Panc1 (cell line): ENCODE measurements around the gene ENOX1. TPM values are rescaled to one million over a fixed set of nuclear protein-coding genes. Genes with fewer than 3 reads are reported as not detected.

Experiments used
- ATAC-seq: fragments of 200-7000 bp; cut with Tn5 transposase; 2 replicates; pipeline ENCODE4 v1.9.1; 2020; ENCODE audit warnings: mild to moderate bottlenecking, moderate library complexity
- BruUV-seq: library from RNA; stranded (reverse); fragments of 400-500 nt; replicated peaks from 2 replicates; lab custom pipeline; 2021; lab: Mats Ljungman, UMichigan
- CTCF ChIA-PET: fragments of 300-600 bp; sonication (Branson Sonifier 250); formaldehyde crosslinking; loops from one replicate; lab custom pipeline; 2022; ENCODE audit warnings: antibody characterized with exemption; lab: Charles Lee
- POLR2A ChIA-PET: fragments of 300-600 bp; sonication (Branson Sonifier 250); formaldehyde crosslinking; loops from one replicate; lab custom pipeline; 2022; ENCODE audit warnings: antibody characterized with exemption; lab: Charles Lee
- DNase-seq: peaks from one replicate; pipeline ENCODE4 v3.0.0-alpha.2; 2010; ENCODE audit warnings: low read depth, low spot score
- H3K27ac ChIP-seq: 2 replicates; pipeline ENCODE4 v1.5.1; 2011; ENCODE audit warnings: mild to moderate bottlenecking, low read length, inconsistent platforms
- H3K27me3 ChIP-seq: fragments of 200-500 bp; sonication (Bioruptor generic); 2 replicates; pipeline ENCODE4 v1.6.0; 2014; ENCODE audit warnings: low read length, inconsistent platforms; ENCODE audit not compliant: control insufficient read depth, insufficient read depth
- H3K36me3 ChIP-seq: fragments of 200-500 bp; sonication (Bioruptor generic); 2 replicates; pipeline ENCODE4 v1.5.1; 2014; ENCODE audit warnings: inconsistent platforms, mild to moderate bottlenecking, low read length, moderate library complexity; ENCODE audit not compliant: control insufficient read depth, insufficient read depth
- H3K4me1 ChIP-seq: 2 replicates; pipeline ENCODE4 v1.5.1; 2011; ENCODE audit warnings: inconsistent platforms, mild to moderate bottlenecking, low read length, moderate library complexity; ENCODE audit not compliant: control insufficient read depth, insufficient read depth
- H3K4me3 ChIP-seq, 2 experiments: 2 replicates each; pipeline ENCODE4 v1.5.1; 2011 to 2012; ENCODE audit warnings: low read depth in 2 of 2, low read length in 2 of 2, mild to moderate bottlenecking in 2 of 2, inconsistent platforms in 1 of 2, moderate library complexity in 1 of 2
- H3K9me3 ChIP-seq: fragments of 200-500 bp; sonication (Bioruptor generic); 2 replicates; pipeline ENCODE4 v1.5.1; 2014; ENCODE audit warnings: low read depth, mild to moderate bottlenecking, inconsistent platforms, low read length, moderate library complexity; ENCODE audit not compliant: control insufficient read depth, insufficient read depth
- POLR2AphosphoS5 ChIP-seq: IDR thresholded peaks from 2 replicates; pipeline ENCODE4 v1.6.1; 2012; ENCODE audit warnings: mild to moderate bottlenecking, low read depth, low read length, moderate library complexity
- REST ChIP-seq, 2 experiments: IDR thresholded peaks; 2 replicates each; pipeline ENCODE4 v1.6.1; 2011 to 2012; ENCODE audit warnings: low read depth in 2 of 2, control low read depth in 1 of 2, low read length in 1 of 2, mild to moderate bottlenecking in 1 of 2, moderate library complexity in 1 of 2; ENCODE audit not compliant: insufficient read depth in 1 of 2
- SIN3A ChIP-seq: IDR thresholded peaks from 2 replicates; pipeline ENCODE4 v1.6.1; 2012; ENCODE audit warnings: low read depth, mild to moderate bottlenecking, low read length, moderate library complexity, borderline replicate concordance; ENCODE audit not compliant: insufficient read depth
- TCF7L2 ChIP-seq: IDR thresholded peaks from 2 replicates; pipeline ENCODE4 v1.6.1; 2011; ENCODE audit warnings: mild to moderate bottlenecking, low read depth, low read length, inconsistent platforms
- in situ Hi-C: cut with HindIII; loops from 2 replicates; pipeline ENCODE4 v1.10.0; 2016; ENCODE audit warnings: low sequenced_read_pairs, low pct_unique_long_range_greater_than_20kb
- intact Hi-C: fragments of 100-400 bp; cut with micrococcal nuclease; formaldehyde crosslinking; loops from one replicate; pipeline ENCODE4 v1.10.0; 2022; ENCODE audit not compliant: unreplicated experiment
- total RNA-seq: library from RNA; stranded (reverse); gene quantifications from one replicate; pipeline ENCODE4 v1.2.1, GENCODE V29; 2021; ENCODE audit not compliant: unreplicated experiment
- TF ChIP-seq, protein P1 (sequence below): fragments of 450-650 bp; IDR thresholded peaks from 2 replicates; pipeline ENCODE4 v1.5.1; 2017; ENCODE audit warnings: mild to moderate bottlenecking

The ENOX1 gene
- total RNA-seq, 1 experiment from 2014 or later: 0.23 TPM

DNA sequence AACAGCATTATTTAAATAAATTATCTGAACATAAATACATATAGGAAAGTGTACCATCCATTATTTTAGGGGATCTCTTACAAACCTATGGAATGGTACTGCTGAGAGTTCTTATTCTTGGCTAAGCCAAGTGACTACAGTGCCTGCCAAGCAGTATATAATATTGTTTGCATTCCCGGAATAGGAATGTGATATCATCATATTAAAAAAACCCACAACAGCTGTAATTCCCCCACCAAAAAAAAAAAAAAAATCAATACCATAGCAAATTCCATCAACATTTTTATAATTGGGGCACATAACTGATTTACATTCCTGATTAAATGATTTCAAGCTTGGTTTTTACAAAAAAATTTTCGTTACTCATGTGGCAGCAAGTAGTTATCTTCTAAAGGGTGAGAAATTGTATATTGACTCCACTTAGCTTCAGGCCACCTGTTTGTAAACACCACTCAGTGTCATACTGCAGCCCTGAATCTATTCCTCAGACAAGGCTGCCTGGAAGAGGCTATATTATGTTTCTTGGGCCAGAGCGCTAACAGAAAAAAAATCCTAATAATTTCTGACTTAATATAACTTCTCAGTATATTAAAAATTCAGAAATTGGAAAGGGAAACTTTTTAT lies 485.3 kb downstream of the ENOX1 start:
- H3K9me3 ChIP-seq: no peaks in the 10 kb centered on the region
- H3K27me3 ChIP-seq: no peaks in the 10 kb centered on the region
- intact Hi-C loops: no loop called here
- no peaks in the 10 kb centered on the region; the same call in 1 of the 2 replicates for H3K4me1 ChIP-seq
- no peak overlapping the region for H3K27ac ChIP-seq
- in situ Hi-C loops: no loop called here
- ChIA-PET CTCF (no interaction called here), POLR2A (interaction anchor here (0.6 to 0.7 kb wide), 2 partner anchors 343 to 514 kb away, joined by 3 to 4 read pairs; no protein-coding TSS in a partner anchor)
- ATAC-seq (no peak), DNase-seq (no peak)
- H3K36me3 ChIP-seq: no peaks in the 10 kb centered on the region
- no peak overlapping the region for H3K4me3 ChIP-seq
- TF ChIP-seq REST (IDR thresholded peaks at IDR 0.05; ENCODE audit: insufficient read depth in 1 of 2, low read depth in 2 of 2, low read length in 1 of 2): no peak
- no peak for TF ChIP-seq TCF7L2
- TF ChIP-seq POLR2AphosphoS5: no peak
- TF ChIP-seq, protein P1, sequence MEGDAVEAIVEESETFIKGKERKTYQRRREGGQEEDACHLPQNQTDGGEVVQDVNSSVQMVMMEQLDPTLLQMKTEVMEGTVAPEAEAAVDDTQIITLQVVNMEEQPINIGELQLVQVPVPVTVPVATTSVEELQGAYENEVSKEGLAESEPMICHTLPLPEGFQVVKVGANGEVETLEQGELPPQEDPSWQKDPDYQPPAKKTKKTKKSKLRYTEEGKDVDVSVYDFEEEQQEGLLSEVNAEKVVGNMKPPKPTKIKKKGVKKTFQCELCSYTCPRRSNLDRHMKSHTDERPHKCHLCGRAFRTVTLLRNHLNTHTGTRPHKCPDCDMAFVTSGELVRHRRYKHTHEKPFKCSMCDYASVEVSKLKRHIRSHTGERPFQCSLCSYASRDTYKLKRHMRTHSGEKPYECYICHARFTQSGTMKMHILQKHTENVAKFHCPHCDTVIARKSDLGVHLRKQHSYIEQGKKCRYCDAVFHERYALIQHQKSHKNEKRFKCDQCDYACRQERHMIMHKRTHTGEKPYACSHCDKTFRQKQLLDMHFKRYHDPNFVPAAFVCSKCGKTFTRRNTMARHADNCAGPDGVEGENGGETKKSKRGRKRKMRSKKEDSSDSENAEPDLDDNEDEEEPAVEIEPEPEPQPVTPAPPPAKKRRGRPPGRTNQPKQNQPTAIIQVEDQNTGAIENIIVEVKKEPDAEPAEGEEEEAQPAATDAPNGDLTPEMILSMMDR: no peak
- no peak for TF ChIP-seq SIN3A
- no TSS peak for BruUV-seq

DNA sequence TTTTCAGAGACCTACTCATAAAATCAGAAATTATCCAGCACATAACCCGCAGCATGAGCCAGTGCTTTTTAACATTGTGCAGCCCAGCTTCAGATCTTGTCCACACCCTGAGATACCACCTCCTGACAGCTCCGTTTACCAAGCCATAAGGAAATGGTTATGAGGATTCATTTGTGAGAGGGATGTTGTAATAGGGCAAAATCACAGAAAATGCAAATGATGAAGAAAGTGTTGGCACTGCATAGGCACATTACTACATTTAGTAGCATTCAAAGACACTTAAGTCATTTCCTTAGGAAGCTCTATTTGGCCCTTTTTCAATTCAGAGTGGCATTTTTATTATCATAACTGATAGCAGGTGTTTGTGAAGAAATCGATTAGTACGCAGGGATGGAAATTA lies 485.9 kb downstream of the ENOX1 start:
- H3K36me3 ChIP-seq: no peaks in the 10 kb centered on the region
- H3K9me3 ChIP-seq: no peaks in the 10 kb centered on the region
- H3K4me3 ChIP-seq: no peak overlapping the region
- in situ Hi-C loops (no loop called here), intact Hi-C loops (no loop called here)
- no peak for TF ChIP-seq TCF7L2
- no peak for TF ChIP-seq REST (IDR thresholded peaks at IDR 0.05; ENCODE audit: insufficient read depth in 1 of 2, low read depth in 2 of 2, low read length in 1 of 2)
- no peak for TF ChIP-seq SIN3A
- TF ChIP-seq, protein P1: no peak
- no peak for TF ChIP-seq POLR2AphosphoS5
- no peaks in the 10 kb centered on the region for H3K27me3 ChIP-seq
- DNase-seq (no peak), ATAC-seq (no peak)
- ChIA-PET CTCF (no interaction called here), POLR2A (interaction anchor here (0.6 kb wide), 1 partner anchor 342 kb away, joined by 3 read pairs; no protein-coding TSS in a partner anchor)
- no TSS peak for BruUV-seq
- H3K4me1 ChIP-seq: no peaks in the 10 kb centered on the region; the same call in 1 of the 2 replicates
- H3K27ac ChIP-seq: no peak overlapping the region; the same call in 1 of the 2 replicates
